Measurements from ENCODE around the gene TOMM34. TPM values are rescaled to one million over a fixed set of nuclear protein-coding genes. Genes with fewer than 3 reads are reported as not detected.

The TOMM34 gene
- total and polyA plus RNA-seq, 9 of the 15 experiments (the other 6 are each of a cell fraction or from before 2014, with no cell fraction given), result 18.1 to 69.4 (median 41.7) TPM

DNA sequence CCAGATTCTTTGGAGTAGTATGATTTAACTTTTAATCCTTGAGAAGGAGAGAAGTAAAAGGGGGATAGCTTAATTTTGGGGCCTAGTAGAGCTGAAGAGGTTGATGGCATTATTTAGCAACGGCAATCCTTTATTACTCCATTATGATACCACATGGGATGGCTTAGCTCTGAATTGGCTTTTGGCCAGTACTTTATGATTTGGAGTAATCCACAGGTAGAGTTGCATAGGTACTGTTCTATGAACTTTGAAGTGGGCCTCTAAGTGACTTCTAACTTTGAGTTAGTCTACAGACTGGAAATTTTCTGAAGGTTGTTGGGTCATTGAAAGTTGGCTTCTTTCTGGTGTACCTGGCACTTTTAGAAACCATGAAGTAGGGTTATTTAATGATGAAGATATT, 63.1 kb downstream of the TOMM34 start:
- Histone ChIP-seq H4K20me1 (replicated peaks; ENCODE audit: control insufficient read depth, insufficient read depth, low read length) (peaks cover 9% of the 10 kb centered on the region), H3K27me3 (ENCODE audit: control insufficient read depth in 2 of 2, insufficient read depth in 2 of 2, low read length in 2 of 2) (no peaks in the 10 kb centered on the region), H3K9me1 (ENCODE audit: control insufficient read depth, insufficient read depth, low read length) (no peaks in the 10 kb centered on the region), H3K36me3 (ENCODE audit: control insufficient read depth, insufficient read depth, low read length) (peaks cover 62% of the 10 kb centered on the region; the same call in 2 of the 3 replicates), H3K4me3 (no peak overlapping the region), H3K9me3 (replicated peaks; ENCODE audit: control insufficient read depth, insufficient read depth, low read depth, low read length) (no peaks in the 10 kb centered on the region), H3K4me2 (ENCODE audit: insufficient read depth, low read length) (no peak overlapping the region), H3K4me1 (replicated peaks in 1 of 2; ENCODE audit: control insufficient read depth in 2 of 2, insufficient read depth in 2 of 2, low read length in 2 of 2) (no peaks in the 10 kb centered on the region; a peak in 2 of 5 replicates), H2AFZ (ENCODE audit: low read depth, low read length) (no peak overlapping the region), H3K27ac (ENCODE audit: extremely low read depth, low read depth, low read length) (no peak overlapping the region), H3K9ac (ENCODE audit: insufficient read depth in 1 of 2, low read depth in 2 of 2, low read length in 2 of 2) (no peak overlapping the region), H3K79me2 (ENCODE audit: control insufficient read depth, insufficient read depth, low read length) (peaks cover 95% of the 10 kb centered on the region)
- WGBS (ENCODE audit: insufficient coverage, low coverage, missing lambda C conversion rate), result 77% methylated on average over 1 of the region's 1 CpG
- DNase-seq (ENCODE audit: extremely low read depth in 1 of 4, low spot score in 3 of 4) (no peak), ATAC-seq (no peak), FAIRE-seq (no peak)
- CTCF ChIA-PET (ENCODE audit: low intra/inter-chr PET ratio), result no interaction called here
- TF ChIP-seq NFIC (IDR thresholded peaks at IDR 0.05), result peak; percentile 37; the same call in 1 of the 2 replicates
- TF ChIP-seq RNF2 (IDR thresholded peaks at IDR 0.05), result no peak
- POLR2A ChIA-PET, result interaction anchor here (1.5 to 7.2 kb wide), 3 partner anchors 8 to 12 kb away, joined by 5 to 50 read pairs (median 18); partner anchors contain the start of genes PABPC1L and YWHAB
- in situ Hi-C loops (cut with MboI) (no loop called here), intact Hi-C loops (cut with micrococcal nuclease) (no loop called here)
- no TSS peak for BruUV-seq (replicated peaks)

DNA sequence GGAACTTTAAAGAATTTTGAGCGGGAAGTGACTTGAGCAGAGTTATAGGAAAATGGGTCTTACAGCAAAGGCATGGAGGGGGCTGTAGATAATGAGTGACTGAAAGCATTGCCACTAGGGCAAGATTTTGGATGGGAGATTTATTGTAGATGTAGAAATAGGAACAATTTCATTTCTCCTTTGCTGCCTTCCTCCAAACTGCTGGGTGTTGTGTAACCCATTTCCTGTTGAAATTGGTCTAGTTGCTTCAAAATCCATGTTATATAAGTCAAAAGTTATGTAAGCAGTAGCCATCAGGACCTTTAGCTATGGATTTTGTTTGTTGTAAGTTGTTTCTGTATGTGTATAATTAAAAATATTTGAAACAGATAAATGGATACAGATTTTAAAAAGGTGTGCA, 63.6 kb downstream of the TOMM34 start:
- H2AFZ ChIP-seq (ENCODE audit: low read depth, low read length), result no peak overlapping the region
- H3K9me3 ChIP-seq (replicated peaks; ENCODE audit: control insufficient read depth, insufficient read depth, low read depth, low read length), result no peaks in the 10 kb centered on the region
- TF ChIP-seq CEBPG (CRISPR knock-in tag; IDR thresholded peaks at IDR 0.05) (no peak), CEBPG (tag; conservative IDR thresholded peaks at IDR 0.05 in 1 of 2, IDR thresholded peaks at IDR 0.05 in 1 of 2) (0 out of 4 replicates have a peak, but pooled peaks of 1 of the 2 experiments have one; percentile 18), SMARCE1 (IDR thresholded peaks at IDR 0.05) (no peak)
- H3K79me2 ChIP-seq (ENCODE audit: control insufficient read depth, insufficient read depth, low read length), result peaks cover 100% of the 10 kb centered on the region
- ATAC-seq (no peak), FAIRE-seq (no peak), DNase-seq (ENCODE audit: extremely low read depth in 1 of 4, low spot score in 3 of 4) (no peak)
- H3K9me1 ChIP-seq (ENCODE audit: control insufficient read depth, insufficient read depth, low read length), result no peaks in the 10 kb centered on the region
- H4K20me1 ChIP-seq (replicated peaks; ENCODE audit: control insufficient read depth, insufficient read depth, low read length), result peaks cover 9% of the 10 kb centered on the region
- H3K9ac ChIP-seq (ENCODE audit: insufficient read depth in 1 of 2, low read depth in 2 of 2, low read length in 2 of 2), result no peak overlapping the region
- no peaks in the 10 kb centered on the region; a peak in 2 of 5 replicates for H3K4me1 ChIP-seq (replicated peaks in 1 of 2; ENCODE audit: control insufficient read depth in 2 of 2, insufficient read depth in 2 of 2, low read length in 2 of 2)
- in situ Hi-C loops (cut with MboI), result no loop called here
- ChIA-PET CTCF (ENCODE audit: low intra/inter-chr PET ratio) (no interaction called here), POLR2A (interaction anchor here (1.5 to 7.2 kb wide), 3 partner anchors 8 to 13 kb away, joined by 5 to 50 read pairs (median 18); partner anchors contain the start of genes PABPC1L and YWHAB)
- intact Hi-C loops (cut with micrococcal nuclease), result no loop called here
- BruUV-seq (replicated peaks), result no TSS peak
- H3K36me3 ChIP-seq (ENCODE audit: control insufficient read depth, insufficient read depth, low read length), result peaks cover 62% of the 10 kb centered on the region; the same call in 2 of the 3 replicates
- no peak overlapping the region for H3K27ac ChIP-seq (ENCODE audit: extremely low read depth, low read depth, low read length)
- WGBS (ENCODE audit: insufficient coverage, low coverage, missing lambda C conversion rate), result 86% methylated on average over 1 of the region's 1 CpG
- no peaks in the 10 kb centered on the region for H3K27me3 ChIP-seq (ENCODE audit: control insufficient read depth in 2 of 2, insufficient read depth in 2 of 2, low read length in 2 of 2)
- no peak overlapping the region for H3K4me2 ChIP-seq (ENCODE audit: insufficient read depth, low read length)
- H3K4me3 ChIP-seq, result no peak overlapping the region
